ENCODE results near the gene CREB5. TPM values are rescaled to one million over a fixed set of nuclear protein-coding genes. Genes with fewer than 3 reads are reported as not detected.

Gene CREB5
- total and polyA plus RNA-seq, 2 experiments from 2014 or later = 2.4 to 4.4 TPM

DNA sequence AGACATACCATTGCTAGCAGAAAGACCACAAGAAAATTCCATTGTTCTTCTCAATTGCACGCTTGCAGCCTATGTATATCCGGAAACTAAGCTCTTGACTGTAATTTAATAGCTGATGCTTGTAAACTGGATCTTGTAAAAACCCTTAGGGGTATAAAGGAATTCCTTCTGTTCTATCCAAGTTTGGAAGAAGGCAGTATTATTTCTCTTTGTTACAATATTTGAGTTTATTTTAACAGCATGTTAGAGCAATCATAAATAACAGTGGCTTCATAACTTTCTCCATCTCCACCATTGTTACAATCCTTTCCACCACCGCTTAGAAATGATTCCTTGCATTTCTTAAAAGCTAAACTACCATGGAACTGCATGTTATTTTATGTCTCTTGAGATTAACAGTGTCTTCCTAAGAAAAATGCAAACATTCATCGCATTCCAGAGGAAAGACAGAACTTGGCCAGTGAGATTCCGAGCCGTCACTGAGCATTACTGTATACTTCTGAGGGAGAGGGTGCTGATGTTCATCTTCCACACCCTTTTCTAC is 453.4 kb downstream of the CREB5 start (continued):
- TF ChIP-seq, protein P1, sequence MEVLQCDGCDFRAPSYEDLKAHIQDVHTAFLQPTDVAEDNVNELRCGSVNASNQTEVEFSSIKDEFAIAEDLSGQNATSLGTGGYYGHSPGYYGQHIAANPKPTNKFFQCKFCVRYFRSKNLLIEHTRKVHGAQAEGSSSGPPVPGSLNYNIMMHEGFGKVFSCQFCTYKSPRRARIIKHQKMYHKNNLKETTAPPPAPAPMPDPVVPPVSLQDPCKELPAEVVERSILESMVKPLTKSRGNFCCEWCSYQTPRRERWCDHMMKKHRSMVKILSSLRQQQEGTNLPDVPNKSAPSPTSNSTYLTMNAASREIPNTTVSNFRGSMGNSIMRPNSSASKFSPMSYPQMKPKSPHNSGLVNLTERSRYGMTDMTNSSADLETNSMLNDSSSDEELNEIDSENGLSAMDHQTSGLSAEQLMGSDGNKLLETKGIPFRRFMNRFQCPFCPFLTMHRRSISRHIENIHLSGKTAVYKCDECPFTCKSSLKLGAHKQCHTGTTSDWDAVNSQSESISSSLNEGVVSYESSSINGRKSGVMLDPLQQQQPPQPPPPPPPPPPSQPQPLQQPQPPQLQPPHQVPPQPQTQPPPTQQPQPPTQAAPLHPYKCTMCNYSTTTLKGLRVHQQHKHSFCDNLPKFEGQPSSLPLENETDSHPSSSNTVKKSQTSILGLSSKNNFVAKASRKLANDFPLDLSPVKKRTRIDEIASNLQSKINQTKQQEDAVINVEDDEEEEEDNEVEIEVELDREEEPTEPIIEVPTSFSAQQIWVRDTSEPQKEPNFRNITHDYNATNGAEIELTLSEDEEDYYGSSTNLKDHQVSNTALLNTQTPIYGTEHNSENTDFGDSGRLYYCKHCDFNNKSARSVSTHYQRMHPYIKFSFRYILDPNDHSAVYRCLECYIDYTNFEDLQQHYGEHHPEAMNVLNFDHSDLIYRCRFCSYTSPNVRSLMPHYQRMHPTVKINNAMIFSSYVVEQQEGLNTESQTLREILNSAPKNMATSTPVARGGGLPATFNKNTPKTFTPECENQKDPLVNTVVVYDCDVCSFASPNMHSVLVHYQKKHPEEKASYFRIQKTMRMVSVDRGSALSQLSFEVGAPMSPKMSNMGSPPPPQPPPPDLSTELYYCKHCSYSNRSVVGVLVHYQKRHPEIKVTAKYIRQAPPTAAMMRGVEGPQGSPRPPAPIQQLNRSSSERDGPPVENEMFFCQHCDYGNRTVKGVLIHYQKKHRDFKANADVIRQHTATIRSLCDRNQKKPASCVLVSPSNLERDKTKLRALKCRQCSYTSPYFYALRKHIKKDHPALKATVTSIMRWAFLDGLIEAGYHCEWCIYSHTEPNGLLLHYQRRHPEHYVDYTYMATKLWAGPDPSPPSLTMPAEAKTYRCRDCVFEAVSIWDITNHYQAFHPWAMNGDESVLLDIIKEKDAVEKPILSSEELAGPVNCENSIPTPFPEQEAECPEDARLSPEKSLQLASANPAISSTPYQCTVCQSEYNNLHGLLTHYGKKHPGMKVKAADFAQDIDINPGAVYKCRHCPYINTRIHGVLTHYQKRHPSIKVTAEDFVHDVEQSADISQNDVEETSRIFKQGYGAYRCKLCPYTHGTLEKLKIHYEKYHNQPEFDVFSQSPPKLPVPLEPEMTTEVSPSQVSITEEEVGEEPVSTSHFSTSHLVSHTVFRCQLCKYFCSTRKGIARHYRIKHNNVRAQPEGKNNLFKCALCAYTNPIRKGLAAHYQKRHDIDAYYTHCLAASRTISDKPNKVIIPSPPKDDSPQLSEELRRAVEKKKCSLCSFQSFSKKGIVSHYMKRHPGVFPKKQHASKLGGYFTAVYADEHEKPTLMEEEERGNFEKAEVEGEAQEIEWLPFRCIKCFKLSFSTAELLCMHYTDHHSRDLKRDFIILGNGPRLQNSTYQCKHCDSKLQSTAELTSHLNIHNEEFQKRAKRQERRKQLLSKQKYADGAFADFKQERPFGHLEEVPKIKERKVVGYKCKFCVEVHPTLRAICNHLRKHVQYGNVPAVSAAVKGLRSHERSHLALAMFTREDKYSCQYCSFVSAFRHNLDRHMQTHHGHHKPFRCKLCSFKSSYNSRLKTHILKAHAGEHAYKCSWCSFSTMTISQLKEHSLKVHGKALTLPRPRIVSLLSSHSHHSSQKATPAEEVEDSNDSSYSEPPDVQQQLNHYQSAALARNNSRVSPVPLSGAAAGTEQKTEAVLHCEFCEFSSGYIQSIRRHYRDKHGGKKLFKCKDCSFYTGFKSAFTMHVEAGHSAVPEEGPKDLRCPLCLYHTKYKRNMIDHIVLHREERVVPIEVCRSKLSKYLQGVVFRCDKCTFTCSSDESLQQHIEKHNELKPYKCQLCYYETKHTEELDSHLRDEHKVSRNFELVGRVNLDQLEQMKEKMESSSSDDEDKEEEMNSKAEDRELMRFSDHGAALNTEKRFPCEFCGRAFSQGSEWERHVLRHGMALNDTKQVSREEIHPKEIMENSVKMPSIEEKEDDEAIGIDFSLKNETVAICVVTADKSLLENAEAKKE (CRISPR knock-in tag; IDR thresholded peaks at IDR 0.05) = no peak
- TF ChIP-seq POLR2AphosphoS5 (IDR thresholded peaks at IDR 0.05; ENCODE audit: low read depth) = no peak
- TF ChIP-seq, protein P2, sequence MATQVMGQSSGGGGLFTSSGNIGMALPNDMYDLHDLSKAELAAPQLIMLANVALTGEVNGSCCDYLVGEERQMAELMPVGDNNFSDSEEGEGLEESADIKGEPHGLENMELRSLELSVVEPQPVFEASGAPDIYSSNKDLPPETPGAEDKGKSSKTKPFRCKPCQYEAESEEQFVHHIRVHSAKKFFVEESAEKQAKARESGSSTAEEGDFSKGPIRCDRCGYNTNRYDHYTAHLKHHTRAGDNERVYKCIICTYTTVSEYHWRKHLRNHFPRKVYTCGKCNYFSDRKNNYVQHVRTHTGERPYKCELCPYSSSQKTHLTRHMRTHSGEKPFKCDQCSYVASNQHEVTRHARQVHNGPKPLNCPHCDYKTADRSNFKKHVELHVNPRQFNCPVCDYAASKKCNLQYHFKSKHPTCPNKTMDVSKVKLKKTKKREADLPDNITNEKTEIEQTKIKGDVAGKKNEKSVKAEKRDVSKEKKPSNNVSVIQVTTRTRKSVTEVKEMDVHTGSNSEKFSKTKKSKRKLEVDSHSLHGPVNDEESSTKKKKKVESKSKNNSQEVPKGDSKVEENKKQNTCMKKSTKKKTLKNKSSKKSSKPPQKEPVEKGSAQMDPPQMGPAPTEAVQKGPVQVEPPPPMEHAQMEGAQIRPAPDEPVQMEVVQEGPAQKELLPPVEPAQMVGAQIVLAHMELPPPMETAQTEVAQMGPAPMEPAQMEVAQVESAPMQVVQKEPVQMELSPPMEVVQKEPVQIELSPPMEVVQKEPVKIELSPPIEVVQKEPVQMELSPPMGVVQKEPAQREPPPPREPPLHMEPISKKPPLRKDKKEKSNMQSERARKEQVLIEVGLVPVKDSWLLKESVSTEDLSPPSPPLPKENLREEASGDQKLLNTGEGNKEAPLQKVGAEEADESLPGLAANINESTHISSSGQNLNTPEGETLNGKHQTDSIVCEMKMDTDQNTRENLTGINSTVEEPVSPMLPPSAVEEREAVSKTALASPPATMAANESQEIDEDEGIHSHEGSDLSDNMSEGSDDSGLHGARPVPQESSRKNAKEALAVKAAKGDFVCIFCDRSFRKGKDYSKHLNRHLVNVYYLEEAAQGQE (IDR thresholded peaks at IDR 0.05; ENCODE audit: unreplicated experiment) = no peak
- TF ChIP-seq NANOG (IDR thresholded peaks at IDR 0.05; ENCODE audit: borderline replicate concordance) = no peak
- no peak for TF ChIP-seq EZH2 (IDR thresholded peaks at IDR 0.05; ENCODE audit: low read depth, unreplicated experiment)
- TF ChIP-seq ZNF331 (CRISPR knock-in tag; IDR thresholded peaks at IDR 0.05; ENCODE audit: low read depth) = no peak
- no peak for TF ChIP-seq CREB1 (CRISPR knock-in tag; IDR thresholded peaks at IDR 0.05; ENCODE audit: low read depth)
